Activated CD8-positive, alpha-beta T cell treated with anti-CD3 and anti-CD28 coated beads for 36 hours (primary cell): Measurements from ENCODE around the gene KRR1. TPM values are rescaled to one million over a fixed set of nuclear protein-coding genes. Genes with fewer than 3 reads are reported as not detected.

Source experiments
- ATAC-seq: fragments of 200-7000 bp; cut with Tn5 transposase; one replicate; pipeline ENCODE4 v1.10.0; 2021; ENCODE audit warnings: mild to moderate bottlenecking, moderate library complexity
- CTCF ChIA-PET: fragments of 350-600 bp; sonication (Branson Sonifier 250); formaldehyde crosslinking; loops from one replicate; lab custom pipeline; 2021; ENCODE audit warnings: antibody characterized with exemption; lab: Charles Lee
- POLR2A ChIA-PET: fragments of 350-600 bp; sonication (Branson Sonifier 250); formaldehyde crosslinking; loops from one replicate; lab custom pipeline; 2021; ENCODE audit warnings: antibody characterized with exemption; lab: Charles Lee
- DNase-seq: peaks from one replicate; pipeline ENCODE4 v3.0.0-alpha.2; 2020
- H3K27ac Mint-ChIP-seq: one replicate; pipeline ENCODE4 v1.8.0; 2021; ENCODE audit warnings: mild to moderate bottlenecking, mixed read lengths
- H3K27me3 Mint-ChIP-seq: one replicate; pipeline ENCODE4 v1.8.0; 2021; ENCODE audit warnings: mixed read lengths
- H3K36me3 Mint-ChIP-seq: one replicate; pipeline ENCODE4 v1.8.0; 2021; ENCODE audit warnings: low read depth, mixed read lengths
- H3K4me1 Mint-ChIP-seq: one replicate; pipeline ENCODE4 v1.8.0; 2021; ENCODE audit warnings: low read depth, mixed read lengths
- H3K4me3 Mint-ChIP-seq: one replicate; pipeline ENCODE4 v1.8.0; 2021; ENCODE audit warnings: mild to moderate bottlenecking, moderate library complexity, mixed read lengths
- H3K9me3 Mint-ChIP-seq: one replicate; pipeline ENCODE4 v1.8.0; 2021; ENCODE audit warnings: mixed read lengths
- CTCF ChIP-seq: fragments of 200-600 bp; IDR thresholded peaks from one replicate; pipeline ENCODE4 v1.8.0; 2022; ENCODE audit warnings: antibody characterized with exemption, mild to moderate bottlenecking
- intact Hi-C: fragments of 100-400 bp; cut with micrococcal nuclease; formaldehyde crosslinking; loops from one replicate; pipeline ENCODE4 v1.10.0; 2022
- total RNA-seq, 2 experiments: library from RNA; stranded (reverse); gene quantifications; one replicate each; pipeline ENCODE4 v1.2.3, GENCODE V29; 2021

KRR1 gene
- total RNA-seq, 2 experiments from 2014 or later = 113 to 121 TPM

- peaks cover 77% of the 10 kb centered on the region for H3K4me1 Mint-ChIP-seq
- no peak for TF ChIP-seq CTCF
- peak overlapping the region; percentile 98 for H3K27ac Mint-ChIP-seq
- peak overlapping the region; percentile 96 for H3K4me3 Mint-ChIP-seq
- intact Hi-C loops = loop anchor here (5.0 kb wide), 1 partner anchor 89 kb away; the partner anchor contains the start of gene GLIPR1L2
- no peaks in the 10 kb centered on the region for H3K9me3 Mint-ChIP-seq
- CTCF ChIA-PET = interaction anchor here (0.9 to 5.0 kb wide), 3 partner anchors 22 to 90 kb away, joined by 3 to 44 read pairs (median 27); partner anchors contain the start of gene KRR1
- DNase-seq (no peak), ATAC-seq (no peak)
- H3K27me3 Mint-ChIP-seq = no peaks in the 10 kb centered on the region
- POLR2A ChIA-PET = no interaction called here
- peaks cover 19% of the 10 kb centered on the region for H3K36me3 Mint-ChIP-seq
Observed at GRCh38 chr12:75481774-75482173, 29.6 kb downstream of the KRR1 start.

GRCh38 chr12:75481013-75481705 is 30.2 kb downstream of the KRR1 start:
- POLR2A ChIA-PET = interaction anchor here (0.7 to 1.0 kb wide), 4 partner anchors 8 to 129 kb away, joined by 3 read pairs; partner anchors contain the start of gene GLIPR1L2
- intact Hi-C loops = loop anchor here (5.0 kb wide), 1 partner anchor 89 kb away; the partner anchor contains the start of gene GLIPR1L2
- Mint-ChIP-seq H3K36me3 (peaks cover 18% of the 10 kb centered on the region), H3K4me1 (peaks cover 82% of the 10 kb centered on the region), H3K9me3 (no peaks in the 10 kb centered on the region), H3K27ac (peak overlapping the region; percentile 98), H3K4me3 (peak overlapping the region; percentile 96), H3K27me3 (no peaks in the 10 kb centered on the region)
- no peak for TF ChIP-seq CTCF
- CTCF ChIA-PET = interaction anchor here (0.9 to 2.8 kb wide), 4 partner anchors 20 to 177 kb away, joined by 3 to 12 read pairs (median 7); partner anchors contain the start of genes GLIPR1L1 and GLIPR1L2
- ATAC-seq (peak; percentile 5), DNase-seq (no peak)

- ATAC-seq (peak; percentile 86), DNase-seq (peak; percentile 86)
- H3K36me3 Mint-ChIP-seq = peaks cover 18% of the 10 kb centered on the region
- peaks cover 80% of the 10 kb centered on the region for H3K4me1 Mint-ChIP-seq
- peak within 1 kb of the TSS; percentile 98 for H3K27ac Mint-ChIP-seq
- CTCF ChIA-PET = interaction anchor here (0.9 to 2.8 kb wide), 7 partner anchors 8 to 177 kb away, joined by 3 to 12 read pairs (median 5); partner anchors contain the start of genes GLIPR1L1 and GLIPR1L2
- intact Hi-C loops = loop anchor here (1.0 to 5.0 kb wide), 2 partner anchors 31 to 88 kb away; partner anchors contain the start of genes GLIPR1L2 and KRR1
- H3K9me3 Mint-ChIP-seq = no peaks in the 10 kb centered on the region
- TF ChIP-seq CTCF = no peak
- peak within 1 kb of the TSS; percentile 96 for H3K4me3 Mint-ChIP-seq
- POLR2A ChIA-PET = interaction anchor here (0.7 to 1.0 kb wide), 4 partner anchors 9 to 128 kb away, joined by 3 read pairs; partner anchors contain the start of gene GLIPR1L2
- no peaks in the 10 kb centered on the region for H3K27me3 Mint-ChIP-seq
Observed at GRCh38 chr12:75480469-75480949, 30.9 kb downstream of the KRR1 start, which contains the start of gene GLIPR1. Gene GLIPR1, plus strand, starts transcription at chr12:75480755. Its CDS starts 126 bp downstream, at chr12:75480881.

GRCh38 chr12:75479963-75480461 is 31.4 kb downstream of the KRR1 start:
- peak; percentile 37 for ATAC-seq
- peaks cover 15% of the 10 kb centered on the region for H3K36me3 Mint-ChIP-seq
- peak overlapping the region; percentile 98 for H3K27ac Mint-ChIP-seq
- DNase-seq = no peak
- ChIA-PET POLR2A (interaction anchor here (0.6 to 1.5 kb wide), 4 partner anchors 11 to 258 kb away, joined by 3 to 5 read pairs (median 3); no protein-coding TSS in a partner anchor), CTCF (interaction anchor here (0.9 to 2.8 kb wide), 8 partner anchors 9 to 552 kb away, joined by 3 to 12 read pairs (median 4); partner anchors contain the start of genes GLIPR1L1, GLIPR1L2 and PHLDA1)
- TF ChIP-seq CTCF = no peak
- H3K4me1 Mint-ChIP-seq = peaks cover 77% of the 10 kb centered on the region
- no peaks in the 10 kb centered on the region for H3K27me3 Mint-ChIP-seq
- H3K9me3 Mint-ChIP-seq = no peaks in the 10 kb centered on the region
- H3K4me3 Mint-ChIP-seq = peak overlapping the region; percentile 96
- intact Hi-C loops = loop anchor here (1.0 to 5.0 kb wide), 3 partner anchors 31 to 133 kb away; partner anchors contain the start of genes GLIPR1L2 and KRR1
